Activated CD4-positive, alpha-beta memory T cell treated with anti-CD3 and anti-CD28 coated beads for 36 hours (primary cell): ENCODE measurements around the gene TUBA3E. TPM values are rescaled to one million over a fixed set of nuclear protein-coding genes. Genes with fewer than 3 reads are reported as not detected.
"Not testable (repeated sequence)": the region's sequence is repeated elsewhere in the genome, so short reads cannot be mapped to it uniquely, and the experiment has no call there.

ENCODE experiments used
- CTCF ChIA-PET: fragments of 350-600 bp; sonication (Branson Sonifier 250); formaldehyde crosslinking; loops from one replicate; lab custom pipeline; 2021; ENCODE audit warnings: antibody characterized with exemption, inconsistent platforms; lab: Charles Lee
- POLR2A ChIA-PET: fragments of 350-600 bp; sonication (Branson Sonifier 250); formaldehyde crosslinking; loops from one replicate; lab custom pipeline; 2021; ENCODE audit warnings: antibody characterized with exemption; lab: Charles Lee
- DNase-seq: peaks from one replicate; pipeline ENCODE4 v3.0.0-alpha.2; 2020
- H3K27ac Mint-ChIP-seq: one replicate; pipeline ENCODE4 v1.8.0; 2021; ENCODE audit warnings: mixed read lengths
- H3K27me3 Mint-ChIP-seq: one replicate; pipeline ENCODE4 v1.8.0; 2021; ENCODE audit warnings: mixed read lengths
- H3K36me3 Mint-ChIP-seq: one replicate; pipeline ENCODE4 v1.8.0; 2021; ENCODE audit warnings: mixed read lengths
- H3K4me1 Mint-ChIP-seq: one replicate; pipeline ENCODE4 v1.8.0; 2021; ENCODE audit warnings: low read depth, mixed read lengths
- H3K4me3 Mint-ChIP-seq: one replicate; pipeline ENCODE4 v1.8.0; 2021; ENCODE audit warnings: mild to moderate bottlenecking, mixed read lengths
- H3K9me3 Mint-ChIP-seq: one replicate; pipeline ENCODE4 v1.8.0; 2021; ENCODE audit warnings: mixed read lengths
- intact Hi-C: fragments of 100-400 bp; cut with micrococcal nuclease; formaldehyde crosslinking; loops from one replicate; pipeline ENCODE4 v1.15.1; 2023
- total RNA-seq, 2 experiments: library from RNA; stranded (reverse); gene quantifications; one replicate each; pipeline ENCODE4 v1.2.3, GENCODE V29; 2021

The TUBA3E gene
- total RNA-seq, 2 experiments from 2014 or later = not detected

DNA sequence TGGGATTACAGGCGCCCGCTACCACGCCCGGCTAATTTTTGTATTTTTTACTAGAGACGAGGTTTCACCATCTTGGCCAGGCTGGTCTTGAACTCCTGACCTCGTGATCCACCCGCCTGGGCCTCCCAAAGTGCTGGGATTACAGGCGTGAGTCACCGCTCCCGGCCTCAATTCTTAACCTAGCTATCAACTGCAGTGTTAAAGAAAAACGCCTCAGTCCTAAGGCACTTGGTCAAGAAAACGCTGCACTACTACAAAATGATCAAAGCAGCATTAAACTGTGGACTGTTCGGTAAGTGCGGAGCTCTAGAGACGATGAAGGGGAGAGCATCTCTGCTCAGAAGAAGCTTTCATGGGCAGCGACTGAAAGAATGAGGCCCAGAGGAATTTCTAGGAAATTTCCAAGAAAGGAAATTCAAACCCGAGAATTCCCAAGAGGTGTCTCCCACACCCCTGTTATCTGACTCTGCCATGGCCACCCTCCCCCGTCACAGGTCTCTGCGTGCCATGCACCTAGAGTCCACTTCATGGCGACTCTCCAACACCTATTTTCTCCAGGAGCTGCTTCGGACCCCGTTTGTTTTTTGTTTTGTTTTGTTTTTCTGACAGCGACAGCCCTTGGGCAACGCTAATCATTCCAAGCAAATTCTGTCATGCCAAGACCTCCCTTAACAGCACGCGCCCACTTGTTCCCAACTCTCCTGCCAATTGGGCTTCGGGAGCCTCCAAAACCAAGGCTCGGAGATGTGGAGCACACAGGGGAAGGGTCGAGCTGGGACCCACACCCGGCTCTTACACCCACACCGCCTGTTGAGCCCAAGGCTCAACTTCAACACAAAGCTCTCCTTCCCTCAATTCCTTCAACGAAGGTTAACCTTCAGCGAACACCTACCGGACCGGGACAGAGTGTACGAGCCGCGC lies 17.6 kb downstream of the TUBA3E start:
- not testable (repeated sequence) for DNase-seq, H3K36me3 Mint-ChIP-seq, H3K9me3 Mint-ChIP-seq, H3K27me3 Mint-ChIP-seq
- ChIA-PET CTCF (interaction anchor here (0.6 to 3.2 kb wide), 10 partner anchors 10 to 644 kb away, joined by 3 to 26 read pairs (median 3); partner anchors contain the start of gene IMP4), POLR2A (interaction anchor here (0.8 to 1.8 kb wide), 4 partner anchors 10 to 190 kb away, joined by 3 to 20 read pairs (median 3); partner anchors contain the start of gene IMP4)
- H3K27ac Mint-ChIP-seq = peak overlapping the region; percentile 94
- peak overlapping the region; percentile 92 for H3K4me3 Mint-ChIP-seq
- intact Hi-C loops = loop anchor here (5.0 kb wide), 3 partner anchors 33 to 912 kb away; partner anchors contain the start of genes CCDC74B, FAM168B and GPR148
- peaks cover 21% of the 10 kb centered on the region for H3K4me1 Mint-ChIP-seq

DNA sequence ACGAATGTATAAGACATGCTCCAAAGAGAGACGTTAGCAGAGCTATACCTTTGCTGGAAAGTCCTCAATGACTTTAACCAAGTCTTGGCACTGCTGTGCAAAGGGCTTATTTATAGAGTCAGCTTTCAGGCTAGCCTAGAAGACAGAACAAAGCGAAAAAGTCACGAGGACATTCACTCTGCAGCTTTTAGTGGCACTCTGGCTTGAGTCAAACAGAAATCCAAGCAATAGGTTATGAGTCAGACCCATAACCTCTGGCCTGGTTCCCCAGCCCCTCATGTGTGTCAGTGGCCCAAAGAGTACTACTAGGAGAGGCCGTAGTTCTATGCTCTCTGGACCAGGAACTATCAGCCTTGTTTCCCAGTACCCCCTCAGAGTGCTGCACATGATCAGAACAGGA lies 23.4 kb downstream of the TUBA3E start:
- CTCF ChIA-PET, H3K27me3 Mint-ChIP-seq, DNase-seq, H3K4me3 Mint-ChIP-seq, H3K9me3 Mint-ChIP-seq, H3K27ac Mint-ChIP-seq, intact Hi-C loops: not testable (repeated sequence)
- peaks cover 28% of the 10 kb centered on the region for H3K36me3 Mint-ChIP-seq
- POLR2A ChIA-PET = interaction anchor here (1.1 kb wide), 1 partner anchor 168 kb away, joined by 3 read pairs; the partner anchor contains the start of gene IMP4
- peaks cover 10% of the 10 kb centered on the region for H3K4me1 Mint-ChIP-seq

DNA sequence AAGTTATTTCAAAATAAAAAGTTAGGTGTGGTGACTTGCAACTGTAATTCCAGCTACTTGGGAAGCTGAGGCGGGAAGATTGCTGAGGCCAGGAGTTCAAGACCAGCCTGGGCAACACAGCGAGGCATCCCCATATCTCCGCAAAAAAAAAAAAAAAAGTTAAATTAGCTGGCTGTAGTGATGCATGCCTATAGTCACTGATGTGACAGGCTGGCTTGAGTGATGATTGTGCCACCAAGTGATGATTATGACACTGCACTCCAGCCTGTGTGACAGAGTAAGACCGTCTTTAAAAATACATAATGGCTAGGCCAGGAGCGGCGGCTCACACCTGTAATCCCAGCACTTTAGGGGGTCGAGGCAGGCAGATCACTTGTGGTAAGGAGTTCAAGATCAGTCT lies 28.3 kb downstream of the TUBA3E start:
- Mint-ChIP-seq H3K27me3 (no peaks in the 10 kb centered on the region), H3K4me3 (no peak overlapping the region), H3K9me3 (no peaks in the 10 kb centered on the region), H3K36me3 (peaks cover 43% of the 10 kb centered on the region), H3K27ac (no peak overlapping the region), H3K4me1 (peaks cover 2% of the 10 kb centered on the region)
- POLR2A ChIA-PET = interaction anchor here (1.4 kb wide), 1 partner anchor 11 kb away, joined by 3 read pairs; no protein-coding TSS in a partner anchor
- no peak for DNase-seq
- CTCF ChIA-PET = interaction anchor here (0.6 kb wide), 1 partner anchor 11 kb away, joined by 3 read pairs; no protein-coding TSS in a partner anchor
- intact Hi-C loops = no loop called here

DNA sequence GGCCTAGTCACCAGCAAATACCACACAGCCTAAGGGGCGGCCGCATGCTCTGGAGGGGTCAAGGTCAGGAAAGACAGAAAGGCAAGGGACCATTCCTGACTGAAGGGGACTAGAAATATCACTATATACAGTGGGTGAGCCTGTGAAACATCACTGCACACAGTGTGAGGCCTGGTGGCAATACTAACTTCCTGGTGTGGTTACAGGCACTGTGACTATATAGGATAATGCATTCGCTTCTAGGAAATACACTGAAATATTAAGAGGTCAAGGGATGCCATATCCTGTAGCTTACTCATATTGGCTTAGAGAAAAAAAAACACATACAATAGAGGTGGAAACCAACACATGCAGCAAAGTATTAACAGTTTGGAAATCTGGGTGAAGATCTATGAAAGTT lies 29.1 kb downstream of the TUBA3E start:
- H3K36me3 Mint-ChIP-seq = peaks cover 47% of the 10 kb centered on the region

DNA sequence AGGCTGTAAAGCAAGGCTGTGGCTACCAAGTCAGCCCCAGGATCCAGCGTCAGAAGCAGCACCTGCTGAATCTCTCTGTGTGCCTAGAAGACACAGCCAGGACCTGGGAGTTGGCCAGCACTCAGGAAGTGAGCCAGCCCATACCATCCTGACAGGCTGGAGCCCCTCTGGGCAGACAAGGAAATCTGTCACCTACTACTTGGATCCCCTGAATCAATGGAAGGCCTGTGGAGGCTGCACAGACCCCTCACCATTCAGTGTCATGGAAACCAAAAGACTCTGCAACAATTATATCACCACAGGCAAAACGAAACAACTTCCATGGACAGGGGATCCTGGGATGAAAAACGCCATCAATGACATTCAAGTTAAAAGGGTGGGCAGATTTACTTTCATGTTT lies 31.6 kb downstream of the TUBA3E start:
- CTCF ChIA-PET, H3K27me3 Mint-ChIP-seq, intact Hi-C loops, H3K9me3 Mint-ChIP-seq, POLR2A ChIA-PET, H3K27ac Mint-ChIP-seq, DNase-seq, H3K4me1 Mint-ChIP-seq, H3K4me3 Mint-ChIP-seq: not testable (repeated sequence)
- H3K36me3 Mint-ChIP-seq = peaks cover 46% of the 10 kb centered on the region

More for the DNA sequence above, 29.1 kb downstream of the TUBA3E start:
- H3K27me3 Mint-ChIP-seq, H3K4me3 Mint-ChIP-seq, CTCF ChIA-PET, H3K4me1 Mint-ChIP-seq, H3K27ac Mint-ChIP-seq, DNase-seq, H3K9me3 Mint-ChIP-seq, POLR2A ChIA-PET, intact Hi-C loops: not testable (repeated sequence)

DNA sequence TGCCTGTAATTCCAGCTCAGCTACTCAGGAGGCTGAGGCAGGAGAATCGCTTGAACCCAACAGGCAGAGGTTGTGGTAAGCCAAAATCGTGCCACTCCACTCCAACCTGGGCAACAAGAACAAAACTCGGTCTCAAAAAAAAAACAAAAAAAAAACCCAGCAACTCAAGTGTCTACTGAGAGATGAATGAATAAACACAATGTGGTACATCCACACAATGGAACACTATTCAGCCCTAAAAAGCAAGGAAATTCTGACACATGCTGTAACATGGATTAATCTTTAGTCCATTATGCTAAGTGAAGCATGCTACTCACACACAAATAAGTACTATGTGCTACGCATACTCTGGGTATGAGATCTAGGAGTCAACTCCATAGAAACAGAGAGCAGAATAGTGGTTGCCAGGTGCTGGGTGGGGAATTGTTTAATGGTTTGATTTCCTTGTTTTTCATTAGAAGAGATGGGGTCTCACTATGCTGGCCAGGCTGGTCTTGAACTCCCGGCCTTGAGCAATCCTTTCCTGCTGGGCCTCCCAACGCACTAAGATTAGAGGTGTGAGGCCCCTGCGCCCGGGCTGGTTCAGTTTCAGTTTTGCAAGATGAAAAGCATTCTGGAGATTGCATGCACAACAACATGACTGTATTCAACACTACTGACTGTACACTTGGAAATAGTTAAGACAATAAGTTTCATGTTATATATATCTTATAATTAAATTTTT lies 32.8 kb downstream of the TUBA3E start:
- ChIA-PET POLR2A (no interaction called here), CTCF (no interaction called here)
- H3K4me1 Mint-ChIP-seq = peaks cover 2% of the 10 kb centered on the region
- no peaks in the 10 kb centered on the region for H3K27me3 Mint-ChIP-seq
- intact Hi-C loops = no loop called here
- no peak for DNase-seq
- no peak overlapping the region for H3K27ac Mint-ChIP-seq
- H3K4me3 Mint-ChIP-seq = no peak overlapping the region
- peaks cover 42% of the 10 kb centered on the region for H3K36me3 Mint-ChIP-seq
- no peaks in the 10 kb centered on the region for H3K9me3 Mint-ChIP-seq

DNA sequence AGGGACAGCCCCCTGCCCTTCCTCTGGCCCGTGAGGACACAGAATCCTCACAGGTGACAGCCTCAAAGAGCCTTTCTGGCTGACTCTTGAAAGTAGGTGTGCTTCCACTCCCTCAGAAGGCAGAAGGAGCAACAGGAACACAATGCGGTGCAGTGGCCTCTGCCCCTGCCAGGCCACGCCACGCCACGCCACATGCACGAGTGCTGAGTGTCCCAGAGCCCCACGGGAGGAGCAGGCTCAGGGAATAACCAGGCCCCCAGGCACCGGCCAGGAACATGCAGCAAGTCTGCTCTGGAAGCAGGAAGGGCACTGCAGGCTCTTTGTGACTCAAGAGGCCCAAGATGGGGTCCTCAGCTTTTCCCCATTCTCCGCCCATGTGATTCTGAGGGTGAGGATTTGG lies 35.3 kb downstream of the TUBA3E start:
- POLR2A ChIA-PET = no interaction called here
- CTCF ChIA-PET = no interaction called here
- intact Hi-C loops = no loop called here
- DNase-seq = no peak
- H3K9me3 Mint-ChIP-seq = no peaks in the 10 kb centered on the region
- no peak overlapping the region for H3K4me3 Mint-ChIP-seq
- no peak overlapping the region for H3K27ac Mint-ChIP-seq
- peaks cover 32% of the 10 kb centered on the region for H3K36me3 Mint-ChIP-seq
- H3K4me1 Mint-ChIP-seq = no peaks in the 10 kb centered on the region
- no peaks in the 10 kb centered on the region for H3K27me3 Mint-ChIP-seq

DNA sequence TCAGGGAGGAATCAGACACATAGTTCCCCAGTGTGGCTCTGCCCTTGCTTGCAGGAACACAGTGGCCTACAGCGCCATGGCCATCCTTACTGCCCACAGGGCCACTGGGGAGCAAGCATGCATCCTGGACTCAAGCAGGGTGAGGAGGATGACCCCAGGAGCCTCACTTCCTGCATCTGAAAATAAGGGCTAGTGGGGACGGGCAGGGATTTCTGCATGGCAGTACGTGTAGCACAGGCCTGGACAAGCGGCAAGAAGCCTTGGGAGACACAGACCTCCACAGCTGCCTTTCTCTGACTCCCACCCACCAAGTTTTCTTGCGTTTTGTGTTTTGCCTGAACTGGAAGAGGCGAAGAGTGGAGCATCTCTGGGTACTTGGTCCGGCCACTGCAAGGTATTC lies 35.8 kb downstream of the TUBA3E start:
- intact Hi-C loops, H3K9me3 Mint-ChIP-seq, POLR2A ChIA-PET, H3K27ac Mint-ChIP-seq, H3K4me1 Mint-ChIP-seq, H3K4me3 Mint-ChIP-seq, H3K27me3 Mint-ChIP-seq, CTCF ChIA-PET, DNase-seq: not testable (repeated sequence)
- H3K36me3 Mint-ChIP-seq = peaks cover 31% of the 10 kb centered on the region

DNA sequence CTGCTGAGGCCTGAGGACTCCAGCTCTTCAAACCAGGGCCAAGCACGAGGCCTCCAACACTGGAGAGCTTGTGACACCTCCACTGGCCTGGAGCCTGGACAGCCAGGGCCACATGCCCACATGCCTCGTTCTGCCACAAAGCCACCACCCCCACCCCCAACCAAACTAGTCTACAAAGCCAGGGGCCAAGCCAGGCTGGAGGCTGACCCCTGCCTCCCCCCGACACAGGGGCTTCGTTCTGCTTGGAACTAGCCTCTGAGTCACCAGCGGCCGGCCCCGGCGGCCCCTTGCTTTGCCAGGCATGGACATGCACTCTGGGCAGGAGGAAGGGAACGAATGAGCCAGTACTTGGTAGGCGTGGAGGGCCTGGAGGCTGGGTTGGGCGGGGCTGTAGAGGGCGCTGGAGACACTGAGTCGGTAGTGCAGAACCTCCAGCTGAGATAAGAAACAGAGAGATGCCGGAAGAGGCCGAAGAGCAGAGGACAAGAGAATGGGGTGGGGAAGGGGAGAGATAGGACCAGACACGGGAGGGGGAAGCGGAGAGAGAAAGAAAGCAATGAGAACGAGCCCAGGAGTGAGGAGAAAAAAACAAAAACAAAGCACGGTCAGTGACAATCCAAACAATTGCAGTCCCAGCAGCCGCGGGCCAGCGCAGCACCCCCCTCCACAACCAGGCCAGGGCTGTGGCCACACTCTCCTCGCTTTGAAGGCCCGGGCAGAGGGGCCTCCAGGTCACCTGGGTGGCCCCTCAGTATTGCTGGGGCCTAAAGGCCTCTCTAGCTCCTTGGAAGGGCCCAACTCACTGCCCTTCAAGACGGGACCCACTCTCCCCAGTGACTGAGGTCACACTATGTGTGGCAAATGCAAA lies 37.2 kb downstream of the TUBA3E start:
- H3K36me3 Mint-ChIP-seq = peaks cover 21% of the 10 kb centered on the region
- DNase-seq, POLR2A ChIA-PET, CTCF ChIA-PET, H3K4me3 Mint-ChIP-seq, H3K27me3 Mint-ChIP-seq, H3K9me3 Mint-ChIP-seq, H3K4me1 Mint-ChIP-seq, H3K27ac Mint-ChIP-seq, intact Hi-C loops: not testable (repeated sequence)

DNA sequence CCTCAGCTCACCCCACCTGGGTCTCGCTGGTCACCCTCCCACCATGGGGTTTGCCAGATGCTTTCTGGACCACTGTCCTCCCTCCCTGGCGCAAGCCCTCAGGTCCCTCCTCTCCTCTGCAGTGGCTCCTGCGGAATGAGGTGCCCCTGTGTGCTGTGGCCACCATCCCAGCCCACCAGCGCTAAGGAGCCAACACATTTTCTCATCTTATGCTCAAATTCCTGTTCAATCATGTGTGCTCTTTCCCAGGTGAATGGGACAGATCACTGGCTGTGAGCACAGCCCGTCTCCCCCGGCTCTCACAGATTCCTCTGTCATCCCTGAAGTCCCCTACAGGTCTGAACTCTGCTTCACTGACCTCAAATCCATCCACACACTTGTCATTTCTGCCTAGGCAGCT lies 38.1 kb downstream of the TUBA3E start:
- Mint-ChIP-seq H3K27me3 (no peaks in the 10 kb centered on the region), H3K4me1 (no peaks in the 10 kb centered on the region), H3K9me3 (no peaks in the 10 kb centered on the region), H3K27ac (no peak overlapping the region), H3K36me3 (peaks cover 15% of the 10 kb centered on the region), H3K4me3 (no peak overlapping the region)
- no peak for DNase-seq
- intact Hi-C loops = no loop called here
- ChIA-PET CTCF (no interaction called here), POLR2A (no interaction called here)

DNA sequence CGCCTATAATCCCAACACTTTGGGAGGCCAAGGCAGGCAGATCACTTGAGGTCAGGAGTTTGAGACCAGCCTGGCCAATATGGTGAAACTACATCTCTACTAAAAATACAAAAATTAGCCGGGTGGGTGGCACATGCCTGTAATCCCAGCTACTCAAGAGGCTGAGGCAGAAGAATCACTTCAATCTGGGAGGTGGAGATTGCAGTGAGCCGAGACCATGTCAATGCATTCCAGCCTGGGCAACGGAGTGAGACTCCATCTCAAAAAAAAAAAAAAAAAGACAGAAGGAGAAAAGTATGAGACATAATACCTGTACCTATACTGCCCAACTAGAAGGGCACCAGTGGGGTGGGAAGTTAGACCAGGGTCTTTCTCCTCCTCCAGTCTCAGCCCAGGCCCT lies 38.9 kb downstream of the TUBA3E start:
- H3K9me3 Mint-ChIP-seq, POLR2A ChIA-PET, H3K4me1 Mint-ChIP-seq, intact Hi-C loops, H3K27ac Mint-ChIP-seq, H3K4me3 Mint-ChIP-seq, H3K27me3 Mint-ChIP-seq, CTCF ChIA-PET, DNase-seq: not testable (repeated sequence)
- H3K36me3 Mint-ChIP-seq = peaks cover 12% of the 10 kb centered on the region
